Neural cell (in vitro differentiated cells): ENCODE results near the gene PGRMC2.

Source experiments
- EP300 ChIP-seq: fragments of 450-650 bp; conservative IDR thresholded peaks from 2 replicates; pipeline ENCODE4 v1.6.1; 2014; ENCODE audit warnings: antibody characterized with exemption, mild to moderate bottlenecking, moderate library complexity; ENCODE audit not compliant: poor library complexity, severe bottlenecking
- EZH2 ChIP-seq: fragments of 200-600, 300-800 bp; shearing (Covaris generic), sonication (generic); IDR thresholded peaks from 2 replicates; pipeline ENCODE4 v1.6.1; 2014; ENCODE audit warnings: antibody characterized with exemption, low read length, borderline replicate concordance, mild to moderate bottlenecking; ENCODE audit not compliant: insufficient read depth, poor library complexity, severe bottlenecking
- MXI1 ChIP-seq: fragments of 450-650 bp; conservative IDR thresholded peaks from 2 replicates; pipeline ENCODE4 v1.6.1; 2014; ENCODE audit warnings: antibody characterized with exemption, mild to moderate bottlenecking; ENCODE audit not compliant: poor library complexity, severe bottlenecking
- POLR2AphosphoS5 ChIP-seq: IDR thresholded peaks from 2 replicates; pipeline ENCODE4 v1.6.1; 2012
- RAD21 ChIP-seq: fragments of 450-650 bp; conservative IDR thresholded peaks from 2 replicates; pipeline ENCODE4 v1.6.1; 2014; ENCODE audit warnings: antibody characterized with exemption, mild to moderate bottlenecking, moderate library complexity
- TF ChIP-seq, protein P1 (sequence below): IDR thresholded peaks from 2 replicates; pipeline ENCODE4 v1.6.1; 2012; ENCODE audit warnings: borderline replicate concordance
- TF ChIP-seq, protein P2 (sequence below): fragments of 450-650 bp; IDR thresholded peaks from 2 replicates; pipeline ENCODE4 v1.5.1; 2014; ENCODE audit warnings: antibody characterized with exemption, mild to moderate bottlenecking, moderate library complexity; ENCODE audit not compliant: poor library complexity, severe bottlenecking

DNA sequence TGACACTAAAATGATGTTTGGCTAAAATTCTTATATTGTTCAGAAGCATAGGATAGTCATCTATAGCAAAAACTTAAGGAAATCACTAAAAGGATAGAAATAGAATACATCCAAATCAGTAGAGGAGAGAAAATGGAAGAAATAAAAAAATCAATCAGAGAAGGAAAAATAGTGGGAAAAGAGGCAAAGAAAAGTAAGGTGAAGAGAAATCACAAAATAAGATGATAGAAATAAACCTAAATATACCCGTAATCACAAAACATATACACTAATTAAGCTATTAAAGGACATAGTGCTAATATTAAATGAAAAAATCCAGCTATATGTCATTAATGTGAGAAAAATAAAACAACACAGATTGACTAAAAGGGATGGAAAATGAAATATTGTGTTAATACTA is 6.3 kb downstream of the PGRMC2 start:
- TF ChIP-seq, protein P1, sequence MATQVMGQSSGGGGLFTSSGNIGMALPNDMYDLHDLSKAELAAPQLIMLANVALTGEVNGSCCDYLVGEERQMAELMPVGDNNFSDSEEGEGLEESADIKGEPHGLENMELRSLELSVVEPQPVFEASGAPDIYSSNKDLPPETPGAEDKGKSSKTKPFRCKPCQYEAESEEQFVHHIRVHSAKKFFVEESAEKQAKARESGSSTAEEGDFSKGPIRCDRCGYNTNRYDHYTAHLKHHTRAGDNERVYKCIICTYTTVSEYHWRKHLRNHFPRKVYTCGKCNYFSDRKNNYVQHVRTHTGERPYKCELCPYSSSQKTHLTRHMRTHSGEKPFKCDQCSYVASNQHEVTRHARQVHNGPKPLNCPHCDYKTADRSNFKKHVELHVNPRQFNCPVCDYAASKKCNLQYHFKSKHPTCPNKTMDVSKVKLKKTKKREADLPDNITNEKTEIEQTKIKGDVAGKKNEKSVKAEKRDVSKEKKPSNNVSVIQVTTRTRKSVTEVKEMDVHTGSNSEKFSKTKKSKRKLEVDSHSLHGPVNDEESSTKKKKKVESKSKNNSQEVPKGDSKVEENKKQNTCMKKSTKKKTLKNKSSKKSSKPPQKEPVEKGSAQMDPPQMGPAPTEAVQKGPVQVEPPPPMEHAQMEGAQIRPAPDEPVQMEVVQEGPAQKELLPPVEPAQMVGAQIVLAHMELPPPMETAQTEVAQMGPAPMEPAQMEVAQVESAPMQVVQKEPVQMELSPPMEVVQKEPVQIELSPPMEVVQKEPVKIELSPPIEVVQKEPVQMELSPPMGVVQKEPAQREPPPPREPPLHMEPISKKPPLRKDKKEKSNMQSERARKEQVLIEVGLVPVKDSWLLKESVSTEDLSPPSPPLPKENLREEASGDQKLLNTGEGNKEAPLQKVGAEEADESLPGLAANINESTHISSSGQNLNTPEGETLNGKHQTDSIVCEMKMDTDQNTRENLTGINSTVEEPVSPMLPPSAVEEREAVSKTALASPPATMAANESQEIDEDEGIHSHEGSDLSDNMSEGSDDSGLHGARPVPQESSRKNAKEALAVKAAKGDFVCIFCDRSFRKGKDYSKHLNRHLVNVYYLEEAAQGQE = no peak
- no peak for TF ChIP-seq EZH2
- no peak for TF ChIP-seq POLR2AphosphoS5
- no peak for TF ChIP-seq MXI1
- TF ChIP-seq, protein P2, sequence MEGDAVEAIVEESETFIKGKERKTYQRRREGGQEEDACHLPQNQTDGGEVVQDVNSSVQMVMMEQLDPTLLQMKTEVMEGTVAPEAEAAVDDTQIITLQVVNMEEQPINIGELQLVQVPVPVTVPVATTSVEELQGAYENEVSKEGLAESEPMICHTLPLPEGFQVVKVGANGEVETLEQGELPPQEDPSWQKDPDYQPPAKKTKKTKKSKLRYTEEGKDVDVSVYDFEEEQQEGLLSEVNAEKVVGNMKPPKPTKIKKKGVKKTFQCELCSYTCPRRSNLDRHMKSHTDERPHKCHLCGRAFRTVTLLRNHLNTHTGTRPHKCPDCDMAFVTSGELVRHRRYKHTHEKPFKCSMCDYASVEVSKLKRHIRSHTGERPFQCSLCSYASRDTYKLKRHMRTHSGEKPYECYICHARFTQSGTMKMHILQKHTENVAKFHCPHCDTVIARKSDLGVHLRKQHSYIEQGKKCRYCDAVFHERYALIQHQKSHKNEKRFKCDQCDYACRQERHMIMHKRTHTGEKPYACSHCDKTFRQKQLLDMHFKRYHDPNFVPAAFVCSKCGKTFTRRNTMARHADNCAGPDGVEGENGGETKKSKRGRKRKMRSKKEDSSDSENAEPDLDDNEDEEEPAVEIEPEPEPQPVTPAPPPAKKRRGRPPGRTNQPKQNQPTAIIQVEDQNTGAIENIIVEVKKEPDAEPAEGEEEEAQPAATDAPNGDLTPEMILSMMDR = no peak
- TF ChIP-seq EP300 = no peak
- no peak for TF ChIP-seq RAD21
